Smooth muscle cell (in vitro differentiated cells): Measurements from ENCODE around the gene PSMB3. TPM values are rescaled to one million over a fixed set of nuclear protein-coding genes. Genes with fewer than 3 reads are reported as not detected.

ENCODE experiments used
- DNase-seq: peaks from one replicate; lab custom pipeline; 2025; ENCODE audit not compliant: unreplicated experiment; lab: John Stamatoyannopoulos, UW
- H2AFZ ChIP-seq: fragments of 200-600 bp; sonication (generic); 2 replicates; pipeline ENCODE4 v1.6.0; 2016; ENCODE audit warnings: antibody characterized with exemption, low read depth, mild to moderate bottlenecking
- H3F3A ChIP-seq: fragments of 200-600 bp; sonication (generic); 2 replicates; pipeline ENCODE4 v1.6.0; 2017; ENCODE audit warnings: antibody characterized with exemption, low read depth
- H3K27ac ChIP-seq: fragments of 200-600 bp; sonication (generic); 2 replicates; pipeline ENCODE4 v1.5.1; 2016; ENCODE audit warnings: low read depth, mild to moderate bottlenecking
- H3K27me3 ChIP-seq: fragments of 200-600 bp; sonication (generic); 2 replicates; pipeline ENCODE4 v1.6.1; 2016; ENCODE audit warnings: low read depth, mild to moderate bottlenecking
- H3K36me3 ChIP-seq: fragments of 200-600 bp; sonication (generic); 2 replicates; pipeline ENCODE4 v1.5.1; 2016; ENCODE audit warnings: low read depth
- H3K4me1 ChIP-seq: fragments of 200-600 bp; sonication (generic); 2 replicates; pipeline ENCODE4 v1.5.1; 2016; ENCODE audit warnings: low read depth
- H3K4me2 ChIP-seq: fragments of 200-600 bp; sonication (generic); 2 replicates; pipeline ENCODE4 v1.6.0; 2016; ENCODE audit warnings: mild to moderate bottlenecking
- H3K4me3 ChIP-seq: fragments of 200-600 bp; sonication (generic); 2 replicates; pipeline ENCODE4 v1.5.1; 2016; ENCODE audit warnings: mild to moderate bottlenecking
- H3K79me2 ChIP-seq: fragments of 200-600 bp; sonication (generic); 2 replicates; pipeline ENCODE4 v1.6.0; 2016; ENCODE audit warnings: low read depth, mild to moderate bottlenecking
- H3K9ac ChIP-seq: fragments of 200-600 bp; sonication (generic); 2 replicates; pipeline ENCODE4 v1.6.0; 2016; ENCODE audit warnings: low read depth
- H3K9me3 ChIP-seq: fragments of 200-600 bp; sonication (generic); replicated peaks from 2 replicates; pipeline ENCODE4 v1.5.1; 2016; ENCODE audit warnings: low read depth
- H4K20me1 ChIP-seq: fragments of 200-600 bp; sonication (generic); 2 replicates; pipeline ENCODE4 v1.6.0; 2016; ENCODE audit warnings: low read depth
- CTCF ChIP-seq: fragments of 200-600 bp; sonication (generic); IDR thresholded peaks from 2 replicates; pipeline ENCODE4 v1.5.1; 2017; ENCODE audit warnings: borderline replicate concordance, mild to moderate bottlenecking, antibody characterized with exemption; ENCODE audit not compliant: insufficient read depth, poor library complexity, severe bottlenecking
- WGBS: methylation state at CpG from one replicate; pipeline ENCODE4 v1.1.7; 2016; ENCODE audit warnings: low lambda C conversion rate; 5-methylcytosine and 5-hydroxymethylcytosine counted together
- polyA plus RNA-seq: library from polyadenylated mRNA; unstranded; fragments of >200 nt; fragmentation: Nextera tagmentation; extraction: Ambion mirVana; gene quantifications from 2 replicates; pipeline ENCODE4 v1.2.1, GENCODE V29; 2016
- total RNA-seq: library from RNA; depleted of rRNA; stranded (reverse); fragments of >200 nt; gene quantifications from 2 replicates; pipeline ENCODE4 v1.2.3, GENCODE V29; 2014

Gene PSMB3
- total and polyA plus RNA-seq, 2 experiments from 2014 or later = 312 to 358 TPM

- TF ChIP-seq CTCF = no peak
- H3K79me2 ChIP-seq = no peaks in the 10 kb centered on the region
- no peaks in the 10 kb centered on the region for H4K20me1 ChIP-seq
- no peak overlapping the region for H3K9ac ChIP-seq
- no peak overlapping the region for H3K4me2 ChIP-seq
- no peaks in the 10 kb centered on the region for H3F3A ChIP-seq
- H3K27ac ChIP-seq = no peak overlapping the region
- no peak overlapping the region for H2AFZ ChIP-seq
- peaks cover 11% of the 10 kb centered on the region for H3K4me1 ChIP-seq
- WGBS = 85% methylated on average over 9 of the region's 9 CpGs
- no peaks in the 10 kb centered on the region for H3K27me3 ChIP-seq
- no peaks in the 10 kb centered on the region for H3K9me3 ChIP-seq
- no peaks in the 10 kb centered on the region for H3K36me3 ChIP-seq
- DNase-seq = no peak
- H3K4me3 ChIP-seq = no peak overlapping the region
These were observed 37.2 kb upstream of the PSMB3 start for GRCh38 chr17:38715216-38715943.

- Histone ChIP-seq H4K20me1 (no peaks in the 10 kb centered on the region), H2AFZ (no peak overlapping the region), H3K9ac (no peak overlapping the region), H3K4me3 (no peak overlapping the region), H3K27me3 (no peaks in the 10 kb centered on the region), H3K36me3 (no peaks in the 10 kb centered on the region), H3K4me1 (peaks cover 11% of the 10 kb centered on the region), H3K4me2 (no peak overlapping the region), H3K27ac (no peak overlapping the region), H3K9me3 (no peaks in the 10 kb centered on the region), H3F3A (no peaks in the 10 kb centered on the region), H3K79me2 (no peaks in the 10 kb centered on the region)
- DNase-seq = no peak
- 97% methylated on average over 17 of the region's 18 CpGs for WGBS
- no peak for TF ChIP-seq CTCF
These were observed 36.1 kb upstream of the PSMB3 start for GRCh38 chr17:38716368-38717005.

GRCh38 chr17:38717139-38717745 lies 35.3 kb upstream of the PSMB3 start:
- H3K4me3 ChIP-seq = no peak overlapping the region
- H3K36me3 ChIP-seq = no peaks in the 10 kb centered on the region
- no peaks in the 10 kb centered on the region for H4K20me1 ChIP-seq
- no peaks in the 10 kb centered on the region for H3F3A ChIP-seq
- H2AFZ ChIP-seq = no peak overlapping the region
- H3K27me3 ChIP-seq = no peaks in the 10 kb centered on the region
- no peak overlapping the region for H3K27ac ChIP-seq
- WGBS = 91% methylated on average over 12 of the region's 12 CpGs
- DNase-seq = no peak
- H3K4me1 ChIP-seq = peaks cover 11% of the 10 kb centered on the region
- H3K79me2 ChIP-seq = no peaks in the 10 kb centered on the region
- H3K9ac ChIP-seq = no peak overlapping the region
- no peaks in the 10 kb centered on the region for H3K9me3 ChIP-seq
- no peak for TF ChIP-seq CTCF
- no peak overlapping the region for H3K4me2 ChIP-seq
